ENCODE data around the gene ARHGEF28. TPM values are rescaled to one million over a fixed set of nuclear protein-coding genes. Genes with fewer than 3 reads are reported as not detected.

The ARHGEF28 gene
- total and polyA plus RNA-seq, 7 experiments from 2014 or later, result 0.03 to 0.47 TPM; not detected in 5

DNA sequence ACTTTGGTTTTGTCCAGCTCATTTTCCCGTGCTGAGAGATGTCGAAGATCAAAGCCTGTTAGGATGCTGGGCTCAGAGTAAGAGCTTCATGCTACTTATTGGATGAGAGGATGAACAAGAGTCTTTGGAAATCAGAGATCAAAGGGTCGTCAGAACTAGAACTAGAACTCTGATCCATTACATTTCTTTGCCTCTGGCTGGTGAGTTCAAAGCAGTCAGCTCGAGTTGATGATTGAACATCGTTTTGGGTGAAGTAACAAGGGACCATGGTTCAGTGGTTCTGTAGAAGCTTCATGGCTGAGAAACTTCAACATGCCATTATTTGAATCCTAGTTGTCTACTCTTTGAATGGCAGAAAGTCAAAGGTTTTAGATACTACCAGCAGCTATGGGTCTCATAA, 320.3 kb downstream of the ARHGEF28 start:
- ATAC-seq, result no peak
- Histone ChIP-seq H3K4me3 (ENCODE audit: low read length) (no peak overlapping the region), H3K4me1 (ENCODE audit: control insufficient read depth in 2 of 2, insufficient read depth in 2 of 2, low read length in 2 of 2) (no peaks in the 10 kb centered on the region), H3K27me3 (ENCODE audit: control insufficient read depth in 2 of 2, insufficient read depth in 2 of 2, low read length in 2 of 2) (no peaks in the 10 kb centered on the region), H3K9me3 (ENCODE audit: control insufficient read depth in 2 of 3, low read length in 3 of 3) (peaks cover 0 to 3% (median 0%) of the 10 kb centered on the region in 3 experiments), H3K36me3 (ENCODE audit: control insufficient read depth in 2 of 3, insufficient read depth in 3 of 3, low read length in 3 of 3) (no peaks in the 10 kb centered on the region), H3K27ac (ENCODE audit: low read depth, low read length) (no peak overlapping the region)
- intact Hi-C loops (cut with micrococcal nuclease), result no loop called here
- ChIA-PET CTCF (no interaction called here), POLR2A (no interaction called here)
- Mint-ChIP-seq H3K36me3 (peaks cover 0 to 5% (median 5%) of the 10 kb centered on the region in 5 donors), H3K4me3 (no peak overlapping the region), H3K4me1 (no peaks in the 10 kb centered on the region), H3K9me3 (peaks cover 0 to 18% (median 5%) of the 10 kb centered on the region in 11 donors), H3K27me3 (peaks cover 8 to 26% (median 21%) of the 10 kb centered on the region in 5 donors), H3K27ac (no peak overlapping the region)
- no peak for DNase-seq

DNA sequence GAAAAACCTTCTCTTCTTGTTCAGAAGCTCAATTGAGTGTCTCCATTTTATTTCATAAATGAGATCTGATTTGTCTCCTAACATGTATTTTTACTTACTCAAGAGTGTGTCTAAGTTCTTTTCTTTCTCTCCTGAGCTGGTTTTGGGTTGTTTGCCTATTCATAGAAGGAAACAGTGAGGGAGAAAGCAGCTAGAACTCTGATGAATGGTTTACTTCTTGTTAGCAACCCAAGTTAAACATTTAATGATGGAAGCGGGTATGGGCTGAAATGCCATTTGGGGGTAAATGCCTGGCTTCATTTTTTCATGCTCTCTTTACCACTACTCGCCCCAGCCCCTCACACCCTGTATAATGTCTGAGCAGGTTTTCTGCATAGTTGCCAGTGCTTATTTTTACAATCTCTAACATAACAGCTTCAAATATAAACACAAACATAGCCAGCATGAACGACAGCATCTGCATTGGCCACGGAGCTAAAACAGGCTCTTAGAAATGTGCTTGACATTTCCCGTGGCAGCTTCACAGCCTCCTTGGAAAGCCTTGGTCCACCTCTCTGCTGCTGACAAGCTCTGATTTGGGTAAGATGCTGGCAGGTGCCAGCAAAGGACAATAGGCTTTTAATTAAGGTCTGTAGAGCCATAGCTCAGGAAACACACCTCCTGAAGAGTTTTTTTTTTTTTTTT, 321.1 kb downstream of the ARHGEF28 start:
- intact Hi-C loops (cut with micrococcal nuclease), result no loop called here
- Mint-ChIP-seq H3K36me3 (peaks cover 0 to 5% (median 5%) of the 10 kb centered on the region in 5 donors), H3K27ac (no peak overlapping the region), H3K9me3 (peaks cover 0 to 18% (median 5%) of the 10 kb centered on the region in 11 donors), H3K4me1 (no peaks in the 10 kb centered on the region), H3K27me3 (peaks cover 7 to 25% (median 17%) of the 10 kb centered on the region in 5 donors), H3K4me3 (no peak overlapping the region)
- ChIA-PET CTCF (no interaction called here), POLR2A (no interaction called here)
- Histone ChIP-seq H3K9me3 (ENCODE audit: control insufficient read depth in 2 of 3, low read length in 3 of 3) (peaks cover 0 to 3% (median 0%) of the 10 kb centered on the region in 3 experiments), H3K4me1 (ENCODE audit: control insufficient read depth in 2 of 2, insufficient read depth in 2 of 2, low read length in 2 of 2) (no peaks in the 10 kb centered on the region), H3K4me3 (ENCODE audit: low read length) (no peak overlapping the region), H3K36me3 (ENCODE audit: control insufficient read depth in 2 of 3, insufficient read depth in 3 of 3, low read length in 3 of 3) (no peaks in the 10 kb centered on the region), H3K27ac (ENCODE audit: low read depth, low read length) (no peak overlapping the region), H3K27me3 (ENCODE audit: control insufficient read depth in 2 of 2, insufficient read depth in 2 of 2, low read length in 2 of 2) (no peaks in the 10 kb centered on the region)
- DNase-seq, result no peak
- no peak for ATAC-seq

DNA sequence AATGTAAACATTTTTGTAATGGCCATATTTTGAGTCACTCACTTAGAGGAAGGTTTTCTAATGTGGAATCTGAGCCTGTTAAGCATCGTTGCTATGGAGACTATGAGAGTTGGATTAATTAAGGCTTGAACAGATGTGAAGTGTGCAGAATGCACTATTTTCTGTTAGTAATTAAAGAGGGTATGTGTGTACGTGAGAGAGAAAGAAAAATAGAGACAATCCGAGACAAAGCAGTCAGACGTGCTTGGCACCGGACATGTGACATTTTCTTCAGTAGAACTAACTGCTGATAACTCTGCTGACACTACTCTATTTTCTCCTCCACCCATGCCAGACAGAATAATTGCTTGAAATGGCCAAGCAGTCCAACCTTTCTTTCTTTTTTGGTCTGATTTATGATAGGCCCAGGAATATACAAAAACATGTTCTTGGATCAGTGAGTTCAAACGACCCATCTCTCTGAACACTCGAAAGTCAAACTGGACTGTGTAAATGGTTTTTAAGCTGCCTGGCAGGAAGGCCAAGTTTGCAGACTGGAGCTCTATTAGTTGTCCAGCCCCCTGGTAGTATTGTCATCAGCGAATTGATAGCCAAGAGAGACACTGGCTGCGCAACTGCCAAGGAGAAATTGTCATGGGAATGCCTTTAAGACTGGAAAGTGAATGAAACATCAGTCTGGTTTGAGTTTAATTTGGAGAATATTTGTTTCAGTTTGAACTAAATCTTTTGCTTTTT, 322.1 kb downstream of the ARHGEF28 start:
- peaks cover 8 to 25% (median 15%) of the 10 kb centered on the region in 5 donors for H3K27me3 Mint-ChIP-seq
- H3K27ac Mint-ChIP-seq, result no peak overlapping the region
- H3K36me3 Mint-ChIP-seq, result peaks cover 0 to 5% (median 5%) of the 10 kb centered on the region in 5 donors
- peaks cover 0 to 11% (median 4%) of the 10 kb centered on the region in 11 donors for H3K9me3 Mint-ChIP-seq
- Histone ChIP-seq H3K36me3 (ENCODE audit: control insufficient read depth in 2 of 3, insufficient read depth in 3 of 3, low read length in 3 of 3) (no peaks in the 10 kb centered on the region), H3K27me3 (ENCODE audit: control insufficient read depth in 2 of 2, insufficient read depth in 2 of 2, low read length in 2 of 2) (no peaks in the 10 kb centered on the region), H3K27ac (ENCODE audit: low read depth, low read length) (no peak overlapping the region), H3K4me1 (ENCODE audit: control insufficient read depth in 2 of 2, insufficient read depth in 2 of 2, low read length in 2 of 2) (no peaks in the 10 kb centered on the region), H3K9me3 (ENCODE audit: control insufficient read depth in 2 of 3, low read length in 3 of 3) (no peaks in the 10 kb centered on the region), H3K4me3 (ENCODE audit: low read length) (no peak overlapping the region)
- CTCF ChIA-PET, result no interaction called here
- intact Hi-C loops (cut with micrococcal nuclease), result no loop called here
- no peaks in the 10 kb centered on the region for H3K4me1 Mint-ChIP-seq
- H3K4me3 Mint-ChIP-seq, result no peak overlapping the region
- no peak for DNase-seq
- ATAC-seq, result no peak
- POLR2A ChIA-PET, result no interaction called here

DNA sequence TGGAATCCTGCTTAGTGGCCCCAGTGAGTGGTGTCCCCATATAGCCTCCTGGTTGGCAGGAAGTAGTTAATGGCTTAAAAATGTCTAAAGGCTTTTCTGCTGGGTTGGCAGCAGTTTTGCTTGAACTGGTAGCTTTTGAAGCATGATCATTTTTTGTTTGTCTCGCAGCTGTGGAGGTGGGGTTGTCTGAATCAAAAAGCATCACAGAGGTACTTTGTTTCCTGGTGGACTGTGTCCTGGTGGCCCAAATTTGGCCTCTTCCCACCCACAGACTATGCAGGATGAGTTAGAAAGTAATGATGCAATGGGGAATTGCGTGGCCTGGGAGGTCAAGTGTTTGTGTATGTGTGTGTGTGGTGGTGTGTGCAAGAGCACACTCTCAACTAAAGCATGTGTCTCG, 322.7 kb downstream of the ARHGEF28 start:
- POLR2A ChIA-PET, result no interaction called here
- ATAC-seq, result no peak
- Histone ChIP-seq H3K27ac (ENCODE audit: low read depth, low read length) (no peak overlapping the region), H3K4me3 (ENCODE audit: low read length) (no peak overlapping the region), H3K27me3 (ENCODE audit: control insufficient read depth in 2 of 2, insufficient read depth in 2 of 2, low read length in 2 of 2) (no peaks in the 10 kb centered on the region), H3K36me3 (ENCODE audit: control insufficient read depth in 2 of 3, insufficient read depth in 3 of 3, low read length in 3 of 3) (no peaks in the 10 kb centered on the region), H3K4me1 (ENCODE audit: control insufficient read depth in 2 of 2, insufficient read depth in 2 of 2, low read length in 2 of 2) (no peaks in the 10 kb centered on the region), H3K9me3 (ENCODE audit: control insufficient read depth in 2 of 3, low read length in 3 of 3) (no peaks in the 10 kb centered on the region)
- no peak overlapping the region for H3K27ac Mint-ChIP-seq
- no peak for DNase-seq
- H3K27me3 Mint-ChIP-seq, result peaks cover 8 to 25% (median 15%) of the 10 kb centered on the region in 5 donors
- peaks cover 0 to 5% (median 5%) of the 10 kb centered on the region in 5 donors for H3K36me3 Mint-ChIP-seq
- H3K9me3 Mint-ChIP-seq, result peaks cover 0 to 7% (median 4%) of the 10 kb centered on the region in 11 donors
- intact Hi-C loops (cut with micrococcal nuclease), result no loop called here
- CTCF ChIA-PET, result no interaction called here
- no peak overlapping the region for H3K4me3 Mint-ChIP-seq
- no peaks in the 10 kb centered on the region for H3K4me1 Mint-ChIP-seq

DNA sequence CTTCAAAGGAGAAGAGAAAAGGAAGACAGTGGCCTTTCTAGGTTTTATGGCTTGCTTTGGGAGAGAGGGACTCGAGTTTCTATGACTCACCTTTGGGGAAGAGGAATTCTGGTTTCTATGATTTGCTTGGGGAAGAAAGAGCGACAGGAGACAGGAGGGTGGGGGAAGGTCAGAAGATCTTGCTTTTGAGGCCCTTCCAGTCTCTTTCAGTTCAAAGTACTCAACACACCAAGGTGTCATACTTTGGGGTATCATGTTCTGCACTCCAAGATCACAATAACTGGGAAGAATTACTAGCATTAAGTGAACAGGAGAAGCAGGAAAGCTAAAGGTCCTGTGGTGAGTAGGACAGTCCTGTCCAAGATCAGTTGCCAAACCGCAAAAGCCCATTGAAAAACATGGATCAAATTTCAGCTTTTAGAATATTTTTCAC, 324.5 kb downstream of the ARHGEF28 start:
- no peaks in the 10 kb centered on the region for H3K4me1 Mint-ChIP-seq
- ChIA-PET CTCF (no interaction called here), POLR2A (no interaction called here)
- Histone ChIP-seq H3K27ac (ENCODE audit: low read depth, low read length) (no peak overlapping the region), H3K36me3 (ENCODE audit: control insufficient read depth in 2 of 3, insufficient read depth in 3 of 3, low read length in 3 of 3) (no peaks in the 10 kb centered on the region), H3K9me3 (ENCODE audit: control insufficient read depth in 2 of 3, low read length in 3 of 3) (no peaks in the 10 kb centered on the region), H3K27me3 (ENCODE audit: control insufficient read depth in 2 of 2, insufficient read depth in 2 of 2, low read length in 2 of 2) (no peaks in the 10 kb centered on the region), H3K4me1 (ENCODE audit: control insufficient read depth in 2 of 2, insufficient read depth in 2 of 2, low read length in 2 of 2) (no peaks in the 10 kb centered on the region), H3K4me3 (ENCODE audit: low read length) (no peak overlapping the region)
- no peak overlapping the region for H3K4me3 Mint-ChIP-seq
- H3K9me3 Mint-ChIP-seq, result no peaks in the 10 kb centered on the region
- DNase-seq (no peak), ATAC-seq (no peak)
- H3K27ac Mint-ChIP-seq, result no peak overlapping the region
- H3K36me3 Mint-ChIP-seq, result no peaks in the 10 kb centered on the region
- peaks cover 8 to 24% (median 15%) of the 10 kb centered on the region in 5 donors for H3K27me3 Mint-ChIP-seq
- intact Hi-C loops (cut with micrococcal nuclease), result no loop called here

DNA sequence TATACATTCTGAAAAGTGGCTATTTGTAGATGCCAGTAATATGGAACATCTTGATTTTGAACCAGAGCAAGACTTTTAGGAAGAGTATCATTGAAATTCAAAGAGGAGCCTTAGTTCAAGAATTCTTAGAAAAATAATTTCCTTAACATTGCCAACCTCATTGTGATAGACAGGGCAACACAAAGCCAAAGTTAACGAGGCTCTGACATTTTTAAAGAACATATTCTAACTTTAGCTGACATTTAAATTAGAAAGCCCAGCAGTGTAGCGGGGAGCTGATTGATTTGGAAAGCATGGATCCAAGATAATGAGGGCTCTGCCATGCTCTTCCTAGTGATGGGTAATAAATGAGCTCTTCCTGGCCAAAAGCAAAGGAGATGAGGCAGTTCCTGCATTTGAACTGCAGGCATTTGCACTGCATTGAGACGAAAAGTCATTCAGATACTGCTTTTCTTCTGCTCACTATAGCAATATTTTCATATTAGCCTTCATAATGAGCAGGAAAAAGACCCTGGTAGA, 325.0 kb downstream of the ARHGEF28 start:
- no peak overlapping the region for H3K4me3 ChIP-seq (ENCODE audit: low read length)
- H3K4me3 Mint-ChIP-seq, result no peak overlapping the region
- POLR2A ChIA-PET, result no interaction called here
- DNase-seq (no peak), ATAC-seq (no peak)
- no peaks in the 10 kb centered on the region for H3K9me3 ChIP-seq (ENCODE audit: control insufficient read depth in 2 of 3, low read length in 3 of 3)
- no peaks in the 10 kb centered on the region for H3K36me3 Mint-ChIP-seq
- no peaks in the 10 kb centered on the region for H3K4me1 Mint-ChIP-seq
- intact Hi-C loops (cut with micrococcal nuclease), result no loop called here
- CTCF ChIA-PET, result no interaction called here
- no peak overlapping the region for H3K27ac Mint-ChIP-seq
- H3K27ac ChIP-seq (ENCODE audit: low read depth, low read length), result no peak overlapping the region
- peaks cover 8 to 24% (median 15%) of the 10 kb centered on the region in 5 donors for H3K27me3 Mint-ChIP-seq
- H3K9me3 Mint-ChIP-seq, result no peaks in the 10 kb centered on the region
- no peaks in the 10 kb centered on the region for H3K36me3 ChIP-seq (ENCODE audit: control insufficient read depth in 2 of 3, insufficient read depth in 3 of 3, low read length in 3 of 3)
- no peaks in the 10 kb centered on the region for H3K4me1 ChIP-seq (ENCODE audit: control insufficient read depth in 2 of 2, insufficient read depth in 2 of 2, low read length in 2 of 2)
- no peaks in the 10 kb centered on the region for H3K27me3 ChIP-seq (ENCODE audit: control insufficient read depth in 2 of 2, insufficient read depth in 2 of 2, low read length in 2 of 2)

Data from naive thymus-derived CD4-positive, alpha-beta T cell (primary cell).